ENCODE measurements around the gene TEAD1. TPM values are rescaled to one million over a fixed set of nuclear protein-coding genes. Genes with fewer than 3 reads are reported as not detected.

Gene TEAD1
- total and polyA plus RNA-seq, 2 experiments from 2014 or later: 24.5 to 103 TPM

GRCh38 chr11:12741671-12742216, 67.5 kb downstream of the TEAD1 start (continued):
- TF ChIP-seq, protein P1, sequence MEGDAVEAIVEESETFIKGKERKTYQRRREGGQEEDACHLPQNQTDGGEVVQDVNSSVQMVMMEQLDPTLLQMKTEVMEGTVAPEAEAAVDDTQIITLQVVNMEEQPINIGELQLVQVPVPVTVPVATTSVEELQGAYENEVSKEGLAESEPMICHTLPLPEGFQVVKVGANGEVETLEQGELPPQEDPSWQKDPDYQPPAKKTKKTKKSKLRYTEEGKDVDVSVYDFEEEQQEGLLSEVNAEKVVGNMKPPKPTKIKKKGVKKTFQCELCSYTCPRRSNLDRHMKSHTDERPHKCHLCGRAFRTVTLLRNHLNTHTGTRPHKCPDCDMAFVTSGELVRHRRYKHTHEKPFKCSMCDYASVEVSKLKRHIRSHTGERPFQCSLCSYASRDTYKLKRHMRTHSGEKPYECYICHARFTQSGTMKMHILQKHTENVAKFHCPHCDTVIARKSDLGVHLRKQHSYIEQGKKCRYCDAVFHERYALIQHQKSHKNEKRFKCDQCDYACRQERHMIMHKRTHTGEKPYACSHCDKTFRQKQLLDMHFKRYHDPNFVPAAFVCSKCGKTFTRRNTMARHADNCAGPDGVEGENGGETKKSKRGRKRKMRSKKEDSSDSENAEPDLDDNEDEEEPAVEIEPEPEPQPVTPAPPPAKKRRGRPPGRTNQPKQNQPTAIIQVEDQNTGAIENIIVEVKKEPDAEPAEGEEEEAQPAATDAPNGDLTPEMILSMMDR (conservative IDR thresholded peaks at IDR 0.05; ENCODE audit: low read depth in 2 of 2): no peak
- no peak for TF ChIP-seq ETS1 (IDR thresholded peaks at IDR 0.05)
- TF ChIP-seq CREB1 (CRISPR knock-in tag; IDR thresholded peaks at IDR 0.05; ENCODE audit: low read depth): no peak

GRCh38 chr11:12743834-12744449, 69.7 kb downstream of the TEAD1 start:
- Histone ChIP-seq H3K36me3 (ENCODE audit: insufficient read depth) (no peaks in the 10 kb centered on the region), H3K4me3 (no peak overlapping the region), H4K20me1 (replicated peaks; ENCODE audit: insufficient read depth) (peaks cover 43% of the 10 kb centered on the region), H3K9me2 (ENCODE audit: insufficient read depth) (no peaks in the 10 kb centered on the region), H3F3A (replicated peaks; ENCODE audit: low read depth) (no peaks in the 10 kb centered on the region), H3K27me3 (ENCODE audit: insufficient read depth) (no peaks in the 10 kb centered on the region), H2AFZ (no peak overlapping the region), H3K4me1 (ENCODE audit: insufficient read depth) (peaks cover 42% of the 10 kb centered on the region), H3K4me2 (no peak overlapping the region), H3K27ac (ENCODE audit: low read depth) (no peak overlapping the region; the same call in 1 of the 2 replicates), H3K79me2 (replicated peaks; ENCODE audit: insufficient read depth) (peaks cover 96% of the 10 kb centered on the region)
- Mint-ChIP-seq H3K4me3 (no peak overlapping the region), H3K27ac (peak overlapping the region; percentile 16; the same call in 1 of the 2 replicates), H3K4me1 (peaks cover 56% of the 10 kb centered on the region), H3K27me3 (ENCODE audit: insufficient read depth, low read depth, poor library complexity) (peaks cover 4% of the 10 kb centered on the region), H3K9me3 (no peaks in the 10 kb centered on the region), H3K36me3 (ENCODE audit: low read depth) (peaks cover 5% of the 10 kb centered on the region; the same call in 1 of the 3 replicates)
- ATAC-seq (no peak), DNase-seq (ENCODE audit: low spot score) (no peak)
- TF ChIP-seq ETS1 (IDR thresholded peaks at IDR 0.05): no peak
- no peak for TF ChIP-seq ZNF331 (CRISPR knock-in tag; IDR thresholded peaks at IDR 0.05; ENCODE audit: low read depth)
- TF ChIP-seq POLR2AphosphoS5 (IDR thresholded peaks at IDR 0.05; ENCODE audit: low read depth): no peak
- TF ChIP-seq CREB1 (CRISPR knock-in tag; IDR thresholded peaks at IDR 0.05; ENCODE audit: low read depth): no peak
- no peak for TF ChIP-seq STAT1 (IDR thresholded peaks at IDR 0.05; ENCODE audit: unreplicated experiment)
- TF ChIP-seq EZH2 (IDR thresholded peaks at IDR 0.05; ENCODE audit: low read depth, unreplicated experiment): no peak
- TF ChIP-seq EZH2phosphoT487 (IDR thresholded peaks at IDR 0.05; ENCODE audit: unreplicated experiment): no peak
- TF ChIP-seq ZNF114 (CRISPR knock-in tag; IDR thresholded peaks at IDR 0.05): no peak
